H9 (cell line): ENCODE measurements around the gene TAF5L. TPM values are rescaled to one million over a fixed set of nuclear protein-coding genes. Genes with fewer than 3 reads are reported as not detected.
A peak's percentile ranks its signal among the peaks of the same experiment; 100 is the strongest.

Experiments used
- DNase-seq: peaks from one replicate; pipeline ENCODE4 v3.0.0-alpha.2; 2017
- H2AFZ ChIP-seq: one replicate; pipeline ENCODE4 v1.6.1; 2013; ENCODE audit warnings: mild to moderate bottlenecking, low read length, control low read depth, moderate library complexity
- H2AK5ac ChIP-seq: 2 replicates; pipeline ENCODE4 v1.6.1; 2013; ENCODE audit warnings: low read length, control low read depth, mixed read lengths; ENCODE audit not compliant: insufficient read length
- H2BK120ac ChIP-seq: one replicate; pipeline ENCODE4 v1.6.1; 2013; ENCODE audit warnings: low read depth, mild to moderate bottlenecking, low read length, control low read depth, inconsistent platforms; ENCODE audit not compliant: poor library complexity, severe bottlenecking
- H2BK12ac ChIP-seq: 2 replicates; pipeline ENCODE4 v1.6.1; 2013; ENCODE audit warnings: low read length, control low read depth, mixed read lengths, low read depth; ENCODE audit not compliant: insufficient read length
- H2BK15ac ChIP-seq: 2 replicates; pipeline ENCODE4 v1.6.1; 2013; ENCODE audit warnings: low read depth, low read length, control low read depth
- H2BK20ac ChIP-seq: one replicate; pipeline ENCODE4 v1.6.1; 2013; ENCODE audit warnings: low read depth, mild to moderate bottlenecking, low read length, control low read depth, inconsistent platforms; ENCODE audit not compliant: poor library complexity, severe bottlenecking
- H2BK5ac ChIP-seq: 2 replicates; pipeline ENCODE4 v1.6.1; 2013; ENCODE audit warnings: low read length, control low read depth, mixed read lengths; ENCODE audit not compliant: insufficient read length
- H3K14ac ChIP-seq: 2 replicates; pipeline ENCODE4 v1.6.1; 2013; ENCODE audit warnings: low read length, control low read depth; ENCODE audit not compliant: insufficient read depth
- H3K18ac ChIP-seq: 2 replicates; pipeline ENCODE4 v1.6.1; 2013; ENCODE audit warnings: low read depth, mild to moderate bottlenecking, mixed read lengths, low read length, control low read depth; ENCODE audit not compliant: insufficient read length
- H3K23ac ChIP-seq: 2 replicates; pipeline ENCODE4 v1.6.1; 2013; ENCODE audit warnings: low read length, control low read depth, mixed read lengths, low read depth; ENCODE audit not compliant: insufficient read length
- H3K23me2 ChIP-seq: 2 replicates; pipeline ENCODE4 v1.6.1; 2013; ENCODE audit warnings: low read depth, mild to moderate bottlenecking, mixed read lengths, low read length, control low read depth; ENCODE audit not compliant: insufficient read length, poor library complexity, severe bottlenecking
- H3K27ac ChIP-seq: 2 replicates; pipeline ENCODE4 v1.5.1; 2013; ENCODE audit warnings: low read length, control low read depth, mixed read lengths, low read depth; ENCODE audit not compliant: insufficient read length
- H3K27me3 ChIP-seq: 2 replicates; pipeline ENCODE4 v1.6.1; 2013; ENCODE audit warnings: low read length, control low read depth, inconsistent platforms; ENCODE audit not compliant: insufficient read depth
- H3K4ac ChIP-seq: 2 replicates; pipeline ENCODE4 v1.6.1; 2013; ENCODE audit warnings: low read depth, mild to moderate bottlenecking, control low read depth, inconsistent platforms, low read length, moderate library complexity
- H3K4me1 ChIP-seq: 2 replicates; pipeline ENCODE4 v1.6.1; 2013; ENCODE audit warnings: low read length, control low read depth, inconsistent platforms; ENCODE audit not compliant: insufficient read depth
- H3K4me2 ChIP-seq: 2 replicates; pipeline ENCODE4 v1.6.1; 2013; ENCODE audit warnings: low read length, control low read depth, mixed read lengths; ENCODE audit not compliant: insufficient read length, insufficient read depth
- H3K56ac ChIP-seq: 2 replicates; pipeline ENCODE4 v1.6.1; 2013; ENCODE audit warnings: low read depth, mild to moderate bottlenecking, mixed read lengths, low read length, control low read depth; ENCODE audit not compliant: insufficient read length
- H3K79me1 ChIP-seq: 2 replicates; pipeline ENCODE4 v1.6.1; 2013; ENCODE audit warnings: low read depth, mild to moderate bottlenecking, moderate library complexity, low read length, control low read depth, inconsistent platforms; ENCODE audit not compliant: insufficient read depth, poor library complexity, severe bottlenecking
- H3K79me2 ChIP-seq: 2 replicates; pipeline ENCODE4 v1.6.1; 2013; ENCODE audit warnings: low read length, control low read depth, inconsistent platforms; ENCODE audit not compliant: insufficient read depth
- H3K9ac ChIP-seq: 2 replicates; pipeline ENCODE4 v1.6.1; 2013; ENCODE audit warnings: low read length, control low read depth, mixed read lengths; ENCODE audit not compliant: insufficient read length; ENCODE audit errors: extremely low read depth
- H3K9me3 ChIP-seq: one replicate; pipeline ENCODE4 v1.6.1; 2013; ENCODE audit warnings: low read depth, low read length, inconsistent platforms; ENCODE audit not compliant: control insufficient read depth
- H3T11ph ChIP-seq: one replicate; pipeline ENCODE4 v1.6.1; 2013; ENCODE audit warnings: mild to moderate bottlenecking, low read length, control low read depth, inconsistent platforms
- H4K20me1 ChIP-seq: one replicate; pipeline ENCODE4 v1.6.1; 2013; ENCODE audit not compliant: control insufficient read depth, insufficient read length, insufficient read depth
- H4K5ac ChIP-seq: 2 replicates; pipeline ENCODE4 v1.6.1; 2013; ENCODE audit warnings: low read depth, mild to moderate bottlenecking, mixed read lengths, low read length, control low read depth; ENCODE audit not compliant: insufficient read length
- H4K8ac ChIP-seq: replicated peaks from 2 replicates; pipeline ENCODE4 v1.6.1; 2013; ENCODE audit warnings: low read length, control low read depth, mixed read lengths, low read depth; ENCODE audit not compliant: insufficient read length
- H4K91ac ChIP-seq: 2 replicates; pipeline ENCODE4 v1.6.1; 2013; ENCODE audit warnings: low read depth, mild to moderate bottlenecking, moderate library complexity, mixed read lengths, low read length, control low read depth; ENCODE audit not compliant: insufficient read length
- H3K27ac Mint-ChIP-seq, 3 experiments: 2 replicates in 2 of 3; 3 replicates in 1 of 3; pipeline ENCODE4 v1.8.0; 2020 to 2021; ENCODE audit warnings: mixed read lengths in 3 of 3, mild to moderate bottlenecking in 1 of 3, moderate library complexity in 1 of 3
- H3K27me3 Mint-ChIP-seq: 2 replicates; pipeline ENCODE4 v1.8.0; 2021; ENCODE audit warnings: low read depth, mild to moderate bottlenecking, moderate library complexity, mixed read lengths
- H3K36me3 Mint-ChIP-seq, 3 experiments: 2 replicates in 2 of 3; 3 replicates in 1 of 3; pipeline ENCODE4 v1.8.0; 2020 to 2021; ENCODE audit warnings: low read depth in 3 of 3, mixed read lengths in 3 of 3; ENCODE audit not compliant: insufficient read depth in 1 of 3
- H3K4me1 Mint-ChIP-seq, 2 experiments: 2 replicates each; pipeline ENCODE4 v1.8.0; 2020; ENCODE audit warnings: mixed read lengths in 2 of 2
- H3K4me3 Mint-ChIP-seq, 2 experiments: 2 replicates in 1 of 2; 3 replicates in 1 of 2; pipeline ENCODE4 v1.8.0; 2020 to 2021; ENCODE audit warnings: mild to moderate bottlenecking in 2 of 2, mixed read lengths in 2 of 2, moderate library complexity in 1 of 2
- H3K9me3 Mint-ChIP-seq, 2 experiments: 2 replicates in 1 of 2; 3 replicates in 1 of 2; pipeline ENCODE4 v1.8.0; 2020; ENCODE audit warnings: mild to moderate bottlenecking in 2 of 2, mixed read lengths in 2 of 2, moderate library complexity in 1 of 2
- WGBS: extraction: QIAGEN DNeasy Blood & Tissue Kit; methylation state at CpG from one replicate; pipeline ENCODE4 v1.1.7; 2013; ENCODE audit warnings: missing lambda C conversion rate, low lambda C conversion rate, mixed read lengths; ENCODE audit not compliant: insufficient read length; ENCODE audit errors: extremely low coverage; 5-methylcytosine and 5-hydroxymethylcytosine counted together
- total RNA-seq: library from RNA; stranded (reverse); gene quantifications from 2 replicates; pipeline ENCODE4 v1.2.1, GENCODE V29; 2021
- TF ChIP-seq, protein P1 (sequence below): fragments of 200-600 bp; sonication (generic); conservative IDR thresholded peaks from 3 replicates; pipeline ENCODE4 v1.8.0; 2021; ENCODE audit warnings: antibody characterized with exemption, mild to moderate bottlenecking

The TAF5L gene
- total RNA-seq, 1 experiment from 2014 or later: 30.3 TPM

DNA sequence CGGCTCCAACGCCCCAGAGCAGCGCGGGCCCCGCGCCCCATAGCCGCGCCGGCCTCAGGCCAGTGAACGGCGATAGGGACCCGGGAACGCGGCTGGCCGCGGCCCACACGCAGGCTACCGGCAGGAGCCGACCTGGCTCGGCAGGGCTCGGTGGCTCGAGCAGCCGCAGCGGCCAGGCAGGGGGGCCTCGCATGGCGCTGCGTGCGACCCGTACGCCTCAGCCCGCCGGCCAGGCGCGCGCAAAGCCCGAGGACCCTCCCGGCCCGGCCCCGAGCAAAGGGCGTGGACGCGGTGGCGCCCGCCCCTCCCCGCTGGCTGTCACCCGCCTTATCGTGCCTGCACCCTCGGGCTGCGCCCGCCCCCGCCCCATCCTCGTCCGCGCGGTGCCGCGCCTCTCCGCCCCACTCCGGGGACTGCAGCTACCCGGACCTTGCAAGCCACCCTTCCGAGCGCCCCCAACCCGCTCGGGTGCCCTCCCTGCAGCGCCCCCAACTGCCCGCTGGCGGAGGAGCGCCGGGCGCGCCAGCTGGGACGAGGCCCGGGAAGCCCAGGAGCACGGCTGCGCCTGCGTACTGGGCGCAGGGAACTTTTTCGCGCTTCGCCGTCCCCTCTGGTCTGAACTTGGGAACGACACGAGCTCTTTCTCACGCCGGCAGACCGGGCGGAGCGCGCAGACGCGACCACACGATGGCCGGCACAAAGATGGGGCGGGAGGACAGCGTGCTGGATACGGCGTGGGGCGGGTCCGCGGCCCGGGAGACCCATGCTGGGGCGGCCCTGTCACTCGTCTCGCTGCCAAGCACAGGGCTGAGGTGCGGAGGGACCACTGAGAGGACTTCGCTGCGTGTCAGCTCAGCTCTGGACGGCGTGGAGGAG, 67.2 kb downstream of the TAF5L start, which contains the start of gene ABCB10:
Gene ABCB10, minus strand, starts transcription at position 248 of the 876 bp plus-strand sequence. Its CDS starts 55 bp downstream, at position 193.
- H3K4me1 ChIP-seq: peaks cover 3% of the 10 kb centered on the region; the same call in 1 of the 2 replicates
- no peak within 1 kb of the TSS for H2AK5ac ChIP-seq
- H3K79me2 ChIP-seq: no peaks in the 10 kb centered on the region; the same call in 1 of the 2 replicates
- no peak within 1 kb of the TSS; the same call in 1 of the 2 replicates for H2BK15ac ChIP-seq
- H3K23ac ChIP-seq: no peak within 1 kb of the TSS
- Mint-ChIP-seq H3K27ac (peak within 1 kb of the TSS in 2 of 3 experiments; percentile 83 to 89; a peak in 2 of 7 replicates), H3K4me1 (peaks cover 52 to 59% of the 10 kb centered on the region in 2 experiments), H3K36me3 (no peaks in the 10 kb centered on the region; a peak in 1 of 7 replicates), H3K9me3 (peaks cover 0 to 3% of the 10 kb centered on the region in 2 experiments; a peak in 1 of 5 replicates), H3K4me3 (peak within 1 kb of the TSS; percentile 77 to 87), H3K27me3 (peaks cover 4% of the 10 kb centered on the region; the same call in 1 of the 2 replicates)
- WGBS: no CpG with 5 or more reads among the region's 109 CpGs
- TF ChIP-seq, protein P1, sequence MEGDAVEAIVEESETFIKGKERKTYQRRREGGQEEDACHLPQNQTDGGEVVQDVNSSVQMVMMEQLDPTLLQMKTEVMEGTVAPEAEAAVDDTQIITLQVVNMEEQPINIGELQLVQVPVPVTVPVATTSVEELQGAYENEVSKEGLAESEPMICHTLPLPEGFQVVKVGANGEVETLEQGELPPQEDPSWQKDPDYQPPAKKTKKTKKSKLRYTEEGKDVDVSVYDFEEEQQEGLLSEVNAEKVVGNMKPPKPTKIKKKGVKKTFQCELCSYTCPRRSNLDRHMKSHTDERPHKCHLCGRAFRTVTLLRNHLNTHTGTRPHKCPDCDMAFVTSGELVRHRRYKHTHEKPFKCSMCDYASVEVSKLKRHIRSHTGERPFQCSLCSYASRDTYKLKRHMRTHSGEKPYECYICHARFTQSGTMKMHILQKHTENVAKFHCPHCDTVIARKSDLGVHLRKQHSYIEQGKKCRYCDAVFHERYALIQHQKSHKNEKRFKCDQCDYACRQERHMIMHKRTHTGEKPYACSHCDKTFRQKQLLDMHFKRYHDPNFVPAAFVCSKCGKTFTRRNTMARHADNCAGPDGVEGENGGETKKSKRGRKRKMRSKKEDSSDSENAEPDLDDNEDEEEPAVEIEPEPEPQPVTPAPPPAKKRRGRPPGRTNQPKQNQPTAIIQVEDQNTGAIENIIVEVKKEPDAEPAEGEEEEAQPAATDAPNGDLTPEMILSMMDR: peak; percentile 91
- no peak within 1 kb of the TSS for H2BK5ac ChIP-seq
- H3K27ac ChIP-seq: no peak within 1 kb of the TSS
- H3K56ac ChIP-seq: no peak within 1 kb of the TSS
- H4K91ac ChIP-seq: no peak within 1 kb of the TSS
- H3K23me2 ChIP-seq: peaks cover 3% of the 10 kb centered on the region
- peak within 1 kb of the TSS; percentile 88 for H3K4me2 ChIP-seq
- H3K9ac ChIP-seq: peak within 1 kb of the TSS; percentile 54
- no peak within 1 kb of the TSS for H3T11ph ChIP-seq
- DNase-seq: peak; percentile 98
- H4K5ac ChIP-seq: no peak within 1 kb of the TSS
- no peak within 1 kb of the TSS for H4K8ac ChIP-seq
- no peak within 1 kb of the TSS for H2BK12ac ChIP-seq
- H4K20me1 ChIP-seq: no peaks in the 10 kb centered on the region
- H2BK20ac ChIP-seq: no peak within 1 kb of the TSS
- H3K79me1 ChIP-seq: peaks cover 3% of the 10 kb centered on the region
- peak within 1 kb of the TSS; percentile 77; the same call in 1 of the 2 replicates for H3K14ac ChIP-seq
- H2BK120ac ChIP-seq: no peak within 1 kb of the TSS
- H3K18ac ChIP-seq: peak within 1 kb of the TSS; percentile 46
- no peaks in the 10 kb centered on the region for H3K27me3 ChIP-seq
- no peak within 1 kb of the TSS for H3K4ac ChIP-seq
- H2AFZ ChIP-seq: peak within 1 kb of the TSS; percentile 44
- H3K9me3 ChIP-seq: no peaks in the 10 kb centered on the region
